Pons (tissue), 1 donor: ENCODE data around the gene ARAP1.

Source experiments
- DNase-seq: peaks from one replicate; pipeline ENCODE4 v3.0.0-alpha.2; 2016; ENCODE audit warnings: low spot score

ARAP1 gene

DNA sequence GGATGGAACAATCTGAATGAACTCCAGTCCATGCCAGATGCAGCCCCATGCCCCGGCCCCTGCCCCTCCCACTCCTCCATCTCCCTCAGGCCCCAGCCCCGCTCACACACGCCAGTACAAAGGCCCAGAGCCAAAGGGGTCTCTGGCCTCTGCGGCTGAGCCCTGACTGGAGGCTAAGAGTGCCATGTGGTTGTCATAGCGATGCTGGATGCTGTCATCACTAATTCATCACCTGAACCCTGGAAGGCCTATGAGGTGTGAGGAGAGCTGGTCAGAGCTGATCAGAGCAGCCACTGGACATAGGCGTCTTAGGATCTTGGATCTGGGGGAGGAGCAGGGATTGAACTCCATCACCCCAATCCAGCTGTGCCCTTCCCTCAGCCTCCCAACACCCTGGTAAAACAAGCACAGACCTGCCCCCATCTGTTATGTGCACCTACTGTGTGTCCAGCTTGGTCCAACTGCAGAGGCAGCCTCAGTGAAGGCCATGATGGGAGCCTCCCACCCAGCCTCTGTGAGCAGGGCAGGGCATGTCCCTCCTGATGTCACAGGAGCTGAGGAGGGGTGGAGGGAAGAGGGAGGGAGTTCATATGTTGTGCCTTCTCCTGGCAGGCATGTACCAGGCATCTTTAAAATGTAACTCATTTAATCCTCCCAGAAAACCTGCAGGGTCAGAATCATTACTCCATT is 94.7 kb downstream of the ARAP1 start:
- DNase-seq, result no peak

DNA sequence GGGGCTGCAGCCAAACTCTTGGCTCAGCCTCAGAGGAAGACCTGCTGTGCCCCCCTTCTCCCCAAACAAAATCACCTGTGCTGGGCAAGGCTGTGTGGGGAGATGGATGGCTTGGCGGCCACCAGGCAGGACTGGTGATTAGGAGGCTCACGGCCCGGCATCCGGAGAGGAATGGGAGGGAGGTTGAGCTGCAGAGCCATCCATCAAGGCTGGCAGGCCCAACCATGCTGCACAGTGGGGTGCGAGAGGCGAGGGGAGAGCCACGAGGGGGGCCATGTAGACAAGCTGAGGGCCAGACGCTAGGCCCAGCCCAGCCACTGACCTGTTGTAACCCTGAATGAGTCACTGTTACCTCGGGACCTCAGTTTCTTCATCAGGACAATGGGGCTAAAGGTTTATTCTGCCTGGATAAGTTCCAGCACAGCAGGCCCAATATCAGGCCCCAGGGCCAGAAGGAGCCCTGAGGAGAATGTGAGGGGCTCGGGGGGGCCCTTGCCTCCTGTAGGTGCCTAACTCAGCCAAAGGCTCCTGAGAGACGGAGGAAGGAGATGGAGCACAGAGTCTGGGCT is 96.2 kb downstream of the ARAP1 start:
- no peak for DNase-seq

DNA sequence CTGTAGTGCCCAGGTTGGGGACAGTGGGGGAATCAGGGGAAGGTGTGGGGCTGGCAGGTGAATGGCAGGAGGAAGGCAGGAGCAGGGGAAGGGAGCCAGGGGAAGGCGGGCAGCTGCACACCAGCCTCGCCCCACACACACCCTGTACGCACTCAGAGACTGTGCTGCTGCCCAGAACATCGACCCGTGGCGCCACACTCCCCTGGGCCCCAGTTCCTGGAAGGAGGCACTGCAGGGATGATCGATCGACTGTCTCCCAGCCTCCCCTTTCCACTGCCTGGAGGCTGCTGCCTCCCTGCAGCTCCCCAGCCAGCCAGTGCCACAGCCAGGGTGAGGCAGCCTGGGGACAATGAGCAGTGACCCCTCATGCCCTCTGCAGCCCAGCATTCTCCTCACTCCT is 97.2 kb downstream of the ARAP1 start:
- DNase-seq, result no peak

DNA sequence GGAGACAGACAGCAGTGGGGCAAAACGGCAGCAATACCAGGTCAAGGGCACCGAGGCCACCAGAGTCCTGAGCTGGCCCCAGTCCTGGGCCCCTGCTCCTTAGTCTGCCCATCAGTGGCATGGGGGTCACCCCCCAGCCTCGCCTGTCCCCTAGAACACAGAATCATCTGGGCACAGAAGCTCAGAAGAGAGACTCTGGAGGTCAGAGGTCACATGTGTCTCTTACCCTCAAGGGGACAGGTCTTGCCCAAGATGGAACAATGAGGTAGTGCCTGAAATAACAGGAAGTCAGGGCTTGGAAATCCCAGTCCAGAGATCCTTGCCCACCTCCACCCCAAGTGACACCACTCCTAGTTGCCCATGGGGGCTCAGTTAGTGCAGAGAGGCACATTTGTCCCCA is 98.6 kb downstream of the ARAP1 start:
- DNase-seq, result no peak

DNA sequence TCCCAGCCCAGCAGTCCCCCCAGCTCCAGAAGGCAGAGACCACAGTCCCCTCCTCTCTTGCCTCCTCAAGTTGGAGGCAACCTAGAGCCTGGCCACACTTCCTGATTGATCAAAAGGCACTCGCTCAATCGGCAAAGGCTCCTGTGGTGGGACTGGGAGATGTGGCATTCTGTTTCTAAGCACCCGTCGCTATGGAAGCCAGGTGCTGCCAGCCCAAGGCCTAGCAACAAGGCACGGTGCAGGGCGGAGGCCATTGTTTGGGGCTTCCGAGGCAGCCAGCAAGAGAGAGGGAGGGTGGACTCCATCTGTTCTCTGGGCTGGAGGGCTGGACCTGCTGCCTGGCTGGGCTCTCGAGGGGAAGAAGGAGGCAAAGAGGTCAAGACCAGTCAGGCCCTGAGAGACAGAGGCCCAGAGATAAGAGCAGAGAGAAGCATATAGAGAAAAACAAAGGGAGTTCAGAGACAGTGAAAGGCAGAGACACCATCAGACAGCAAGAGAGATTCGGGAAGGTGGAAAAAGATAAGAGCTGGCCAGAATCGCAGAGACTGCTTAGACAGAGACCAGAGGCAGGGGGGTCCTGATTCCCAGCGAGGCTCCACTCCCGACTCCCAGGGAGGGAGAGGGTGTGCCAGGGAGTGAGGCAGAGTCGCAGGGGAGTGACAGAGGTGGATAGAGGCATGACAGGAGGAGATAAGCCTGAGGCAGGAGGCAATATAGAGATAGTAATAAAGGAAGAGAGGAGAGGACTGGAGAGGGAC is 99.2 kb downstream of the ARAP1 start:
- DNase-seq, result no peak

DNA sequence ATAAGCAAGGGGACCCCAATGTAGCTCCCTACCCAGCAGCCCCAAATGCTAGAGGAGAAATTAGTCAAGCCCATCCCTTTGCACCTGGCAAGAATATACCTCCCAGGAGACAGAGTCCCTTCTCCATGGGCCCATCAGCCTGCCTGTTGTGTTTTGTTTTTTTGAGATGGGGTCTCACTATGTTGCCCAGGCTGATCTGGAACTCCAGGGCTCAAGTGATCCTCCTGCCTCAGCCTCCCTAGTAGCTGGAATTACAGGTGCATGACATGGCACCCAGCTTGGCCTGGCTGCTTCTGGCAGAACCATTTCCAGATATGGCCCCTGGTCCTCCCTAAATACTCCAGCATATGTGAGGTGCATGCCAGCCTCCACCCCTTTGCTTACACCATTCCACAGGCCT is 100.1 kb downstream of the ARAP1 start:
- DNase-seq, result no peak

DNA sequence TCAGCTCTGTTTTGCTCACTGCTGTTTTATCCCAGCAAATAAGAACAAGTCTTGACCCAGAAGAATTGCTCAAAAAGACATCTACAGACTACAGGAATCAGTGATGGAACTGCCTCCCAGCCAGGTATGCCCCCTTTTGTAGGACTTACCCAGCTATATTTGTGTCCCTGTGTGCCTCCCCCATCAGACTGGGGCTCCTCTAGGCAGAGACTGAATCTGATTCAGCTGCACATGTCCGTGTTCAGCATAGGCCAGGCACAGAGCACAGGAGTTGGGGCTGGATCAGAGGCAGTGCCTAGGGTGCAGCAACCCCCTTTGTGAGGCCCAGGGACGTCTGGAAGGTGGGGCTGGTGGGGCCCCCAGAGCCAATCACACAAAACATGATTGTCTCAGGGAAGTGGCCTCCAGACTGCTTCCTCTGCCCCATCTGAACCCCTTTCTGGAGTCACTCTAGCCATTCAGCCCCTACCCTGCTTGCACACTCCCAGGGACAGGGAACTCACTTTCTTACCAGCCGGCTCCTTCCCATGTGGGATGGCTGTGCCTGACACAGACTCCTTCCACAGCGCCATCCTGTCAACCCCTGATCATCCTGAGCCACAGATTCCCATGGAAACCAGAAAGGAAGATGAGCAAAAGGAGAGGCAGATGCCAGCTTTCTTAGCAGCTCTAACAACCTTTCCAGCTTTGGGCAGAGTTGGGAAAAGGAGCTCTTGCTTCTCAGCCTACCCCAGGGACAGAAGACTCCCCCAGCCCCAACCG is 102.8 kb downstream of the ARAP1 start:
- no peak for DNase-seq

DNA sequence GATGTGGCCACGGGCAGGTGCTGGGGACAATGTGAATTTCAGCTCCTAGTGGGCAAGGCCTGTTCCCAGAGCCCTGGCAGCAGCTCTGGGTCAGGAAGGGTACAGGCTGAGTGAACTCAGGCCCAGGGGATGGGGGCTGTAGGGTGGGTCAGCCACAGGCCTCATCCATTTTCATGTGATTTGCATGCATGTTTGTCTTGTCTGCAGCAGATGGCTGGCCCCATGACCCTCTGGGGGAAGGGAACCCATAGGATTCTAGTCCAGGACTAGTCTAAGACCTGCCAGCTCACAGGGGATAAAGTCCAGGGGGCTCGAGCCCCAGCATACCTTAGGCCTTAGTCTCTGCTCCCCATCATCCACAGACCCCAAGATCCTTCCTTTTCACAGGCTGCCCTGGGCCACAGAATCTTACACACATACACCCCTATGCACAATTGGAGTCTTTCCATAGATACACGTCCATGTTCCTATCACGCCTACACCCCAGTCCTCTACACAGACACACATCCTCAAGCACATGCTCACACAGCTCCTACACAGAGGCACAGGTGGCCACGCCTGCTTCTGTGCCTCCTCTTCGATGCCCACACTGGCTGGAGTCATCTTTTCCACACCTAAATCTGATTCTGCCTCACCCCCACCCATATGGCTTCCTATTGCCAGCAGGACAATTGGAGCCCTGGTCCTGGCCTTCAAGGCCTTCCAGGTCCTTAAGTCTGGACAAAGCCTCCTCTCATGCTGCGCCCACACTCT is 103.6 kb downstream of the ARAP1 start:
- no peak for DNase-seq

DNA sequence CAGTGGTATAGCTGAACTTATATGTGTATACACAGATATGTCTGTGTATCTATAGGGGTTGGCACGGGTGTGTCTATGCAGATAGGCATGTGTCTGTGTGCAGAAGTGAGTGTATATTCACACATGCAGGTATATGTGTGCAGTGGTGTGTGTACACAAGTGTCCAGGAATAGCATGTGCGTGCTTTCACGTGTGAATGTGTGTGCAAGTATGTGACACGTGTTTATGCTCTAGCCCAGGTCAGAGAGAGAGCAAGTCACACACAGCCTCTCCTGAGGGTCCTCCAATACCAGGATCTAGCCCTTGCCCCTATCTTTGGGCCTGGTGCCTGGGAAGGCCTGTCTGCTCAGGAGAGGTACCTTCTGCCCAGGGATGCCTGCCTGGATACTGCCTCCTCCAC is 104.3 kb downstream of the ARAP1 start:
- no peak for DNase-seq

DNA sequence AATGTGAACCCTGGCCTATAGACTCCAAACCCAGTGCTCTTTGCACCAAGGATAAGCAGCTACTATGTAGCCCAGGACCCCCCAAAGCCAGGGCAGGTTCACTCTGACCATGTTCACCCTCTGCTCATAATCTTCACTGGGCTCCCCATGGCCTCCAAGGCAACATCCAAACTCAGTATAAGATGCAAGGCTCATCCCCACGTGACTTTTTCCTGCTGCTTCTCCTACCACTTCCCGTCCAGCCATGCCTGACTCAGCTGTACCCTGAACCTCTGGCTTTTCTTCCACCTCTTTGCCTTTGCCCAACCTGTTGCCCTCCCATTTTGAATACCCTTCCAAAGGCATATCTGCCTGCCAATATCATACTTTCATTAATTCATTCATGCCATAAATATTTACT is 105.7 kb downstream of the ARAP1 start:
- no peak for DNase-seq

DNA sequence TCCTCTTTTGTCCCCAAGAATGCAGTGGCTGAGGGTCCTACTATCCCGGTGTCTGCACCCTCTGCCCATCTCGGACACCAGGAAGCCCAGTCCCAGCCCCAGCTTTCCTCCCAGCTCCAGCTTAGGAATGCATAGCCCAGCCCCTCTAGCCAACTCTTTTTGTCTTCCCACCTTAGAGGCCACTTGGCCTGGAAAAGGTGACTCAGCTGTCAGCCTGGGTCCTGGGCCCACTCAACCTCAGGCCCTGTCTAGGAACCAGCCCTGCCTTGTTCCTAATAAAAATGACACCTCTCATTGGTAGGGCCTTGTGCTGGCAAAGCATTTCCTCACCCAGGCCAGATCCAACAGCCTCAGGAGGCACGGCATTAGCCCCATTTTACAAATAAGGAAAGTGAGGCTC is 106.2 kb downstream of the ARAP1 start:
- DNase-seq, result no peak

DNA sequence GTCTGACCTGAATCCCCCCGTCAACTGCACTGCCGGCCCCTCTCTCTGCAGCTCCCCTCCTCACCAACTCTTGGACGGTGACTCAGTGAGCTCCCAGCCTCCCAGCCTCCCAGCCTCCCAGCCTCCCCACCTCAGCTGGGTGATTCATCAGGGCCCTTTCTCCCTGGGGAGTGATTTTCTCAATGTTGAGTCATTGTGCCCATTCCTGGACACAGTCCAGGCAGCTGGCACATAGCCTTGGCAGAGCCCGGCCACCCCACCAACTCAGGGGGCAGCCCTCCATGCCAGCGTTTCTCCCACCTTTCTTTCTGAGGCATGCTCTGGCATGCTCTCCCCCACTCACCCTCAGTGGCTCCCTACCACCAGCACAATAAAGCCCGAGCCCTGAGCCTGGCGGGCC is 108.7 kb downstream of the ARAP1 start:
- DNase-seq, result no peak

DNA sequence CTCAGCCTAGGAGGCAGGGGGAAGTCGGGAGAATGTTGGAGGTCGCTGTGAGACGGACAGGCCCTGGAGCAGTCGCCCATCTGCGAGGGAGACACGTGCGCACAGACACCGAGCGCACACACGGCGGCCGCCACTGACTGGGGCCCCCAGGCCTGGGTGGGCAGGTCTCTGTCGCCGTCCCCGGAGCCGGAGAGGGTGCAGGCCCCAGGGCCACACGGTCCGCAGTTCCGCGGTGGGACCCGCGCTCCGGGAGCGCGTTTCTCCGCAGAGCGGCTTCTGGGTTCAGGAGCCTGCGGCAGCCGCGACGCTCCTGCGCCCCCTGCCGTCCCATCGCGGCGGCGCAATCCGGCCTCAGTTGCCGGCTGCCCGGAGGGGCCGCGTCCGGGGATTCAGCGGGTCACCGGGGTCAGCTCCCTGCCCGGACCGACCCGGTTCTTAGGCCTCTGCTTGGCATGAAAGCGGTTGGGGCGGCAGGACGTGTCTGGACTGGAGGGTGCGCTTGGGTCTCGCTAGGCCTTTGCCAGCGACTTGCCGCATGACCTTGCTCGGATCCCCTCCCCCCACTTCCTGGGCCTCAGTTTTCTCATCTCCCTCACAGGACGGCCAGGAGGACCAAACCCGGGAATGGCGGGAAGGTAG is 109.2 kb downstream of the ARAP1 start:
- no peak for DNase-seq

DNA sequence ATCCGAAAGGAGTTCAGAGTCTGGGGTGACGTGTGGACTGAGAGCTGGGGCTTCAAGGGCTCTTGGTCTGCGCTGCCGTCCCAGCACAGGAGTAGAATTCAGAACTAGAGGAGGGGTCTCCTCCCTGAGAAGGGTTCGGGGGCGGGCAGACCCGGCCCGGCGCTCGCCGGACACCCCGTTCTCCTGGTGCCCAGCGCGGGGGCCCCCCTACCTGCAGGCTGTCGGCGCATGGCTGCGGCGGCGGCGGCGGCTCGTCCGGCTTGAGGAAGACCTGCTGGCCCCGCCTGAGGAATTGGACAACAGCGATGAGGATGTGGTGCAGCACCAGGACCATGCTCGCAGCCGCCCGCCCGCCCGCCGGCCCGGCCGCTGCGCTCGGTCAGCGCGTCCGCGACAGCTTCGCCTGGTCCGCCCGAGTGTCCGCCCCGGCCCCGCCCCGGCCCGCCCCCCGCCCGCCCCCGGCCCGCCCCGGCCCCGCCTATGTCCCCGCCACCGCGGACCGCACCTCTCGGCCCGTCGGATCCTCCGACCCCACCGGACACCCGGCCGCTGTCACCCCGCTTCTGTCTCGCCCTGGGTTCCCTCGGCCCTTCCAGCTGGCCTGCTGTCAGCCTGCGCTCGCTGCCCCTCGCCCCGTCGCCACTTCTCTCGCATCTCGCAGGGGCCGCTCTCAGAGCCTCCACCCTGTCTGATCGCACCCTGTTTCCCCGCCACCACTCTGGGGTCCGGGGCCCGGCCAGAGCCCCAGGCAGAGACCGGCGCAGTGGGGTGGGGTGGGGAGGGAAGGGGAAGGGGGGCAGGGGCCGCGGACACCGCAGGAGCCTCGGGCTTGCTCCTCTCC is 109.9 kb downstream of the ARAP1 start:
- DNase-seq, result no peak

DNA sequence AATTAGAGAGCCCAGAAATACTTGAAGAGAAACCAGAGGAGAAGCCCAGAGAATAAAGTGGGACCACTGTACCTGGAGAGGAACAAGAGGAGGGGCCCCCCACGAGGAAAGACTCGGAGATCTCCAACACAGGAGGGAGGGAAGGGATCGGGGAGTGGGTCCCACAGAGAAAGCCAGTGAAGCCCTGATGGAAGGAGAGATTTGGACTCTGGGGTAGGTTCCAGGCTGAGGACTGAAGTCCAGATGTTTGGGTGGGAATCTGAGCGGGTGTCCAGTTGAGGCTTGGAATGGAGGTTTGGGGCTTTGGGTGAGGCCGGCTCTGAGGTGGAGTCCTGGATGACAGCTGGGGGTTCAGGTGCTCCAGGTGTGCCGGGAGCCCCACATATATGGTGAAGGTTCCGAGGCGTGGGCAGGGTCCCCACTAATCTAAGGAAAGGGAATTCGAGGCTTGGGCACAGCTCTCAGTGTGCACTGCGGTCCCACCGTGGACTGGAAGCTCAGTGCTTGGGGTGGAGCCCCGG is 110.6 kb downstream of the ARAP1 start:
- DNase-seq, result no peak

DNA sequence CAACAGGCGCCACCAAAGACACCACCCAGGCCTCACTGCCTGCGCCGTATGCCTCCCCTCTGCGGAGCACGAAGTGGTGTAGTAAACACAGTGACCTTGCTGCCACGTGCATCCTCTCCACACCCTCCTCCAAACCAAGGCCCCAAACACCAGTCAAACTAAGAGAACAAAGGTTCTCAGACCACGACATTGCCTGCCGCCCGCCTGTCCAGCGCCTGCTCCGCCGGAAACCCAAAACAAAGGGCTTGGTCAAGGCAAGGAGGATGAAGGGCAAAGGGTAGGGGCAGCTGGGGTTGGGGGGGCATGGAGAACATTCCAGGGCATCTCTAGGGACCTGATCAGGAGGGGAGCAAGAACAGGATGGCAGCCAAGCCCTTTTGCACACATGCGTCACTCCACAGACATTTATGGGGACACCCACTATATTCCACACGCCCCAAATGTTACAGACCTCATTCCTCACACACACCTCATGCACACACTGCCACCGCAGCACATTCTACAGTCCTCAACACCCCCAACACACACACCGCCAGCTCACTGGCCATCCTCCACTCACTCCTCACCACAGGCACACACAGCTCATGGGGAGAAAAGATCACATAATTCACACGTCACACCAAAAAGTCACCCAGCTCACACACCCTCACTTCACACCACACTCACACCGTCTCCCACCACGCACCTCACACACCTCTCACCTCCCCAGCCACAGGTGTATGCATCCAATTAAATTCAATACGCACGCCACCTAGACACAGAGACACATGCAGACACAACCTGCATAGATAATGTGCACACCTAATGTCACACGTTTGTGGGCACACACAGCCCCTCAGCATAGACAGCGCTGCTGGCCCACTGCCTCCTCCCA is 112.5 kb downstream of the ARAP1 start:
- no peak for DNase-seq

DNA sequence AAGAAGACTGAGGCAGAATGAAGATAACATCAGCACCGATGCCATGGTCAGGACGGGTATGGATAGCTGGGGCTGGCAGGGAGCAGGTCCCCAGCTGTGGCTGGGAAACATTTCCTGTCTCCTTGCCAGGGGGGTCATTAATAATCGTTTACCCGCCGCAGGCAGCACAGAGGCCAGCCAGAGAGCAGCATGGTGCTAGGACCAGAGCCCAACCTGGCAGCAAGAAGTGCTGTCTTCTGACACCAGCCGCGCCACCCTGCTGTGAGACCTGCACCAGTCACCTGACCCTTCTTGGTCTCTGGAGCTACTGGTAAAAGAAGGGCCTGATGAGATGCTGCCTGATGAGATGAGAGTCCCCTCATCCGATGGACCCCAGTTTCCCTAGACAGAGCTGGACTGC is 114.3 kb downstream of the ARAP1 start:
- no peak for DNase-seq

DNA sequence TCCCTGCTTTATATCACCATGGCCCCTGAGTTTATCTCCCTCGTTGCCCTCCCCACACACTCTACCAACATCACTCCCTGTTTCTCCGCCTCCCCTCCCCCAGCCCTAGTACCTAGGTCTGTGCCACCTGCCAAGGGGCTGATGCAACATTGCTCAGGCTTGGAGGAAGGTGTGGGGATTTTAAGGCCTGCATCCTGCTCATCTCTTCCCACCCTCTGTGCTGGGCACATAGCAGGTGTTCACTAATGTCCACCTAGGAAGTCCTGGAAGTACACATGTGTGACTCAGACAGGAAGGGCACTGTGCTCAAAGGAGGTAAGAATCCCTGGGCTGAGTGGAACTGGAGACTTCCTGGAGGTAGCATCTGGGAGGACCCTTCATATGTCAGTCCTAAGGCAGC is 115.0 kb downstream of the ARAP1 start:
- DNase-seq, result no peak

DNA sequence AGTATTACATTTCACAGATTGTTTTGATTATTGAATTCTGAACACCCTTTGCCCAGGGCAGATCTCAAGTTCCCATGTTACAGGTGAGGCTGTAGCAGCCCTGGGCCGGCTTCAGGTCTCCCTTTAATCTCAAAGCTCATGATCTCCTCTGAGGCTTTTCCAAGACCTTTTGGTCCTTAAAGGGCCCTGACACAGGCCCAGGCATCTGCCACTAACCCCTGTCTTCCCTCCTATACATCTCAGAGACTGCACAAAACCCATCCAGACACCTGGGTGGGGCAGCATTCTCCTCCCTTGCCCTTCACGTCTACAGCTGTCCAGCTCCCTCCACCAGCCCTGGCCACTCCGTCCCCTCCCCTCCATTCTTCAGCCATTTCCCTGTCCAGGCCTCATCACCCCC is 115.8 kb downstream of the ARAP1 start:
- no peak for DNase-seq
